GM23338 (cell line): Measurements from ENCODE around the gene AMPD3. TPM values are rescaled to one million over a fixed set of nuclear protein-coding genes. Genes with fewer than 3 reads are reported as not detected.

ENCODE experiments used
- ATAC-seq: fragments of 200-7000 bp; cut with Tn5 transposase; 3 replicates; pipeline ENCODE4 v1.9.1; 2020
- DNase-seq: peaks from one replicate; pipeline ENCODE4 v3.0.0-alpha.2; 2015; ENCODE audit warnings: low spot score
- H2AFZ ChIP-seq: fragments of 200-600 bp; sonication (generic); 2 replicates; pipeline ENCODE4 v1.8.0; 2016; ENCODE audit warnings: antibody characterized with exemption, mild to moderate bottlenecking, moderate library complexity
- H3F3A ChIP-seq: fragments of 200-600 bp; sonication (generic); replicated peaks from 2 replicates; pipeline ENCODE4 v1.8.0; 2017; ENCODE audit warnings: antibody characterized with exemption, mixed run types, low read depth
- H3K27ac ChIP-seq: fragments of 200-600 bp; sonication (generic); 2 replicates; pipeline ENCODE4 v1.6.1; 2016; ENCODE audit warnings: low read depth
- H3K27me3 ChIP-seq: fragments of 200-600 bp; sonication (generic); 2 replicates; pipeline ENCODE4 v1.8.0; 2016; ENCODE audit warnings: mild to moderate bottlenecking, mixed run types, moderate library complexity; ENCODE audit not compliant: insufficient read depth
- H3K36me3 ChIP-seq: fragments of 200-600 bp; sonication (generic); 2 replicates; pipeline ENCODE4 v1.8.0; 2016; ENCODE audit warnings: mild to moderate bottlenecking; ENCODE audit not compliant: insufficient read depth
- H3K4me1 ChIP-seq: fragments of 200-600 bp; sonication (generic); 2 replicates; pipeline ENCODE4 v1.8.0; 2016; ENCODE audit warnings: mild to moderate bottlenecking, moderate library complexity; ENCODE audit not compliant: insufficient read depth
- H3K4me2 ChIP-seq: fragments of 200-600 bp; sonication (generic); 2 replicates; pipeline ENCODE4 v1.7.1; 2017; ENCODE audit warnings: mixed run types
- H3K4me3 ChIP-seq: fragments of 200-600 bp; sonication (generic); 2 replicates; pipeline ENCODE4 v1.6.1; 2016; ENCODE audit warnings: mixed run types
- H3K79me2 ChIP-seq: fragments of 200-600 bp; sonication (generic); replicated peaks from 2 replicates; pipeline ENCODE4 v1.8.0; 2017; ENCODE audit warnings: mild to moderate bottlenecking; ENCODE audit not compliant: insufficient read depth
- H3K9me2 ChIP-seq: fragments of 200-600 bp; sonication (generic); 2 replicates; pipeline ENCODE4 v1.8.0; 2017; ENCODE audit not compliant: insufficient read depth
- H4K20me1 ChIP-seq: fragments of 200-600 bp; sonication (generic); replicated peaks from 2 replicates; pipeline ENCODE4 v1.8.0; 2017; ENCODE audit warnings: mild to moderate bottlenecking; ENCODE audit not compliant: insufficient read depth
- H3K27ac Mint-ChIP-seq: 2 replicates; pipeline ENCODE4 v1.8.0; 2020; ENCODE audit warnings: inconsistent platforms, mild to moderate bottlenecking, moderate library complexity, mixed read lengths
- H3K27me3 Mint-ChIP-seq: 3 replicates; pipeline ENCODE4 v1.8.0; 2022; ENCODE audit warnings: low read depth, mild to moderate bottlenecking, moderate library complexity, mixed read lengths, inconsistent platforms; ENCODE audit not compliant: insufficient read depth, poor library complexity
- H3K36me3 Mint-ChIP-seq: 3 replicates; pipeline ENCODE4 v1.8.0; 2021; ENCODE audit warnings: low read depth, mild to moderate bottlenecking, inconsistent platforms, moderate library complexity, mixed read lengths
- H3K4me1 Mint-ChIP-seq: 3 replicates; pipeline ENCODE4 v1.8.0; 2020; ENCODE audit warnings: mild to moderate bottlenecking, inconsistent platforms, mixed read lengths
- H3K4me3 Mint-ChIP-seq: 3 replicates; pipeline ENCODE4 v1.8.0; 2021; ENCODE audit warnings: moderate library complexity, mild to moderate bottlenecking, inconsistent platforms, mixed read lengths
- H3K9me3 Mint-ChIP-seq: 3 replicates; pipeline ENCODE4 v1.8.0; 2020; ENCODE audit warnings: moderate library complexity, mild to moderate bottlenecking, inconsistent platforms, mixed read lengths
- CREB1 ChIP-seq: fragments of 250-450 bp; sonication (Bioruptor Pico); IDR thresholded peaks from 2 replicates; pipeline ENCODE4 v1.5.0; 2020; ENCODE audit warnings: low read depth, mild to moderate bottlenecking, moderate library complexity
- CTCF ChIP-seq, 2 experiments: fragments of 200-600 bp in 1 of 2; sonication (generic) in 1 of 2; conservative IDR thresholded peaks; 2 replicates each; pipeline versions ENCODE4 v1.5.1 to v1.6.1; 2016 to 2017; ENCODE audit warnings: antibody characterized with exemption in 2 of 2, low read depth in 2 of 2, mild to moderate bottlenecking in 2 of 2, moderate library complexity in 1 of 2
- ETS1 ChIP-seq: IDR thresholded peaks from 2 replicates; pipeline ENCODE4 v1.6.1; 2016; ENCODE audit warnings: antibody characterized with exemption
- EZH2 ChIP-seq: fragments of 200-600 bp; sonication (generic); IDR thresholded peaks from one replicate; pipeline ENCODE4 v1.8.0; 2017; ENCODE audit warnings: antibody characterized with exemption, mild to moderate bottlenecking, low read depth; ENCODE audit not compliant: unreplicated experiment
- EZH2phosphoT487 ChIP-seq: fragments of 200-600 bp; sonication (generic); IDR thresholded peaks from one replicate; pipeline ENCODE4 v1.8.1; 2018; ENCODE audit warnings: antibody characterized with exemption; ENCODE audit not compliant: unreplicated experiment
- POLR2AphosphoS5 ChIP-seq: IDR thresholded peaks from 2 replicates; pipeline ENCODE4 v1.6.1; 2016; ENCODE audit warnings: antibody characterized with exemption, low read depth
- REST ChIP-seq: IDR thresholded peaks from one replicate; pipeline ENCODE4 v1.6.1; 2018; ENCODE audit warnings: antibody characterized with exemption; ENCODE audit not compliant: unreplicated experiment
- polyA plus RNA-seq: library from polyadenylated mRNA; unstranded; fragments of >200 nt; fragmentation: Nextera tagmentation; extraction: Ambion mirVana; gene quantifications from 2 replicates; pipeline ENCODE4 v1.2.1, GENCODE V29; 2016
- total RNA-seq: library from RNA; depleted of rRNA; stranded (reverse); fragments of >200 nt; shearing (Covaris generic); gene quantifications from 2 replicates; pipeline ENCODE4 v1.2.3, GENCODE V29; 2014

AMPD3 gene
- total and polyA plus RNA-seq, 2 experiments from 2014 or later = 1.6 to 2.1 TPM

- no peak overlapping the region for H3K4me3 ChIP-seq
Measured at GRCh38 chr11:10502770-10503169, 47.7 kb downstream of the AMPD3 start.

GRCh38 chr11:10503221-10503620, 48.2 kb downstream of the AMPD3 start:
- H4K20me1 ChIP-seq = no peaks in the 10 kb centered on the region
- Mint-ChIP-seq H3K9me3 (no peaks in the 10 kb centered on the region), H3K27me3 (peaks cover 5% of the 10 kb centered on the region), H3K4me3 (no peak overlapping the region), H3K4me1 (peaks cover 9% of the 10 kb centered on the region; the same call in 2 of the 3 replicates), H3K27ac (no peak overlapping the region), H3K36me3 (peaks cover 11% of the 10 kb centered on the region; the same call in 2 of the 3 replicates)
- no peak overlapping the region for H2AFZ ChIP-seq
- TF ChIP-seq EZH2 = no peak
- no peak for TF ChIP-seq POLR2AphosphoS5
- no peak for TF ChIP-seq ETS1
- no peak for TF ChIP-seq REST
- no peak for TF ChIP-seq CREB1 (CRISPR knock-in tag)
- TF ChIP-seq EZH2phosphoT487 = no peak
- 0 out of 2 replicates have a peak, but pooled peaks cover 3% of the 10 kb centered on the region for H3K9me2 ChIP-seq
- DNase-seq (no peak), ATAC-seq (no peak)
- H3K4me1 ChIP-seq = no peaks in the 10 kb centered on the region
- H3K27me3 ChIP-seq = no peaks in the 10 kb centered on the region
- H3K79me2 ChIP-seq = no peaks in the 10 kb centered on the region
- H3K36me3 ChIP-seq = no peaks in the 10 kb centered on the region
- H3K27ac ChIP-seq = no peak overlapping the region
- no peak overlapping the region for H3K4me2 ChIP-seq
- no peak overlapping the region for H3K4me3 ChIP-seq
- no peaks in the 10 kb centered on the region for H3F3A ChIP-seq

More at GRCh38 chr11:10502770-10503169, 47.7 kb downstream of the AMPD3 start:
- Histone ChIP-seq H3K9me2 (0 out of 2 replicates have a peak, but pooled peaks cover 3% of the 10 kb centered on the region), H3K27me3 (no peaks in the 10 kb centered on the region), H3K79me2 (no peaks in the 10 kb centered on the region), H3K36me3 (no peaks in the 10 kb centered on the region), H4K20me1 (no peaks in the 10 kb centered on the region), H3K4me2 (no peak overlapping the region), H3K27ac (no peak overlapping the region), H3K4me1 (no peaks in the 10 kb centered on the region), H2AFZ (no peak overlapping the region), H3F3A (no peaks in the 10 kb centered on the region)
- no peak overlapping the region for H3K4me3 Mint-ChIP-seq
- TF ChIP-seq EZH2 (no peak), CTCF (conservative IDR thresholded peaks at IDR 0.05; ENCODE audit: low read depth in 2 of 2) (no peak), CREB1 (CRISPR knock-in tag) (no peak)
- peaks cover 11% of the 10 kb centered on the region; the same call in 2 of the 3 replicates for H3K36me3 Mint-ChIP-seq
- H3K27me3 Mint-ChIP-seq = peaks cover 5% of the 10 kb centered on the region
- no peaks in the 10 kb centered on the region for H3K9me3 Mint-ChIP-seq
- no peak overlapping the region for H3K27ac Mint-ChIP-seq
- DNase-seq (no peak), ATAC-seq (no peak)
- H3K4me1 Mint-ChIP-seq = peaks cover 9% of the 10 kb centered on the region; the same call in 2 of the 3 replicates
